Measurements from ENCODE around the gene TUBB1.
A peak's percentile ranks its signal among the peaks of the same experiment; 100 is the strongest.

TUBB1 gene

DNA sequence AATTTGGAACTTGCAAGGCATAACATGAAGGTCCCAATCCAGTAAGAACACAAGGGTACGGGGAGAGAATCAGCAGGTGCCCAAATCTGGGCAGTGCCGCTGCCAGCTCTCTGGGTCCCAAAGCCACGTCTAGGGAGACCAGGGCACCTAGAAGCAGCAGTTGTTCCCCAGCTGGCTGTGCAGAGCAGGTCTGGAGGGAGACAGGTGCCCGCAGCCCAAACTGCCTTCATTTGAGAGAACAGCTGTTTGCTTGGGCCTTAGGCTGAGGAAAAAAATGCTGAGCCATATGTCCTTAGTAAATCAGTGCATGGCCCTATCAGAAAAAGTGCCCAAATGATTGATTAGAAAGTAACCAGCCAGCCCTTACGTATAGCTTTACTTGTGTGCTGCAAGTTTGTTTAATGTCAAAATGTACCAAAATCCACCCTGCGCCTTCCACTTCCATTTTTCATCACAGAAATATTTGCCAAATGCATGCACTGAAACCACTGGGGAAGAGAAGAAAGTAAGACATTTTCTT is 32.5 kb downstream of the TUBB1 start:
- TF ChIP-seq, protein P1, sequence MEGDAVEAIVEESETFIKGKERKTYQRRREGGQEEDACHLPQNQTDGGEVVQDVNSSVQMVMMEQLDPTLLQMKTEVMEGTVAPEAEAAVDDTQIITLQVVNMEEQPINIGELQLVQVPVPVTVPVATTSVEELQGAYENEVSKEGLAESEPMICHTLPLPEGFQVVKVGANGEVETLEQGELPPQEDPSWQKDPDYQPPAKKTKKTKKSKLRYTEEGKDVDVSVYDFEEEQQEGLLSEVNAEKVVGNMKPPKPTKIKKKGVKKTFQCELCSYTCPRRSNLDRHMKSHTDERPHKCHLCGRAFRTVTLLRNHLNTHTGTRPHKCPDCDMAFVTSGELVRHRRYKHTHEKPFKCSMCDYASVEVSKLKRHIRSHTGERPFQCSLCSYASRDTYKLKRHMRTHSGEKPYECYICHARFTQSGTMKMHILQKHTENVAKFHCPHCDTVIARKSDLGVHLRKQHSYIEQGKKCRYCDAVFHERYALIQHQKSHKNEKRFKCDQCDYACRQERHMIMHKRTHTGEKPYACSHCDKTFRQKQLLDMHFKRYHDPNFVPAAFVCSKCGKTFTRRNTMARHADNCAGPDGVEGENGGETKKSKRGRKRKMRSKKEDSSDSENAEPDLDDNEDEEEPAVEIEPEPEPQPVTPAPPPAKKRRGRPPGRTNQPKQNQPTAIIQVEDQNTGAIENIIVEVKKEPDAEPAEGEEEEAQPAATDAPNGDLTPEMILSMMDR (IDR thresholded peaks at IDR 0.05), result no peak

DNA sequence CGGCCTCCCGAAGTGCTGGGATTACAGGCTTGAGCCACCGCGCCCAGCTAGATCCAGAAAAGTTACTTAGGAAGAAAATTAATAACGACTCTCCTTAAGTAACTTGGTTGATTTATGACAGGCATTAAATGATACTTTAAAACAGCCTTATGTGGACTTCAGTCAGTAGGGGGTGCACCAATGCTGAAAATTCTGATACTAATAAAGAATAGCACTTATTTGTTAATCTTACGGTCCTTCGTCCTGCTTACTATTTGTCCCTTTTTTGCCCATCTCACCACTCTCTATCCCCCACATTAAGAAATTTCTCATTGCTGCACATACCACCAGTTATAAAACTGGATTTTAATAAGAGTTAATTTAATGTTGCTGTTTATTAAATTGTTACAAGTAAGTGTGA is 36.1 kb downstream of the TUBB1 start:
- Mint-ChIP-seq H3K36me3 (ENCODE audit: low read depth) (no peaks in the 10 kb centered on the region), H3K27ac (no peak overlapping the region), H3K27me3 (ENCODE audit: low read depth, poor library complexity) (peaks cover 18% of the 10 kb centered on the region), H3K4me1 (no peaks in the 10 kb centered on the region), H3K4me3 (no peak overlapping the region), H3K9me3 (peaks cover 5% of the 10 kb centered on the region)
- DNase-seq, result no peak
- TF ChIP-seq, protein P1 (IDR thresholded peaks at IDR 0.05), result no peak

More for the DNA sequence above, 32.5 kb downstream of the TUBB1 start:
- Mint-ChIP-seq H3K4me3 (no peak overlapping the region), H3K9me3 (peaks cover 5% of the 10 kb centered on the region), H3K4me1 (no peaks in the 10 kb centered on the region), H3K36me3 (ENCODE audit: low read depth) (no peaks in the 10 kb centered on the region), H3K27ac (no peak overlapping the region), H3K27me3 (ENCODE audit: low read depth, poor library complexity) (peaks cover 26% of the 10 kb centered on the region)
- DNase-seq, result no peak

DNA sequence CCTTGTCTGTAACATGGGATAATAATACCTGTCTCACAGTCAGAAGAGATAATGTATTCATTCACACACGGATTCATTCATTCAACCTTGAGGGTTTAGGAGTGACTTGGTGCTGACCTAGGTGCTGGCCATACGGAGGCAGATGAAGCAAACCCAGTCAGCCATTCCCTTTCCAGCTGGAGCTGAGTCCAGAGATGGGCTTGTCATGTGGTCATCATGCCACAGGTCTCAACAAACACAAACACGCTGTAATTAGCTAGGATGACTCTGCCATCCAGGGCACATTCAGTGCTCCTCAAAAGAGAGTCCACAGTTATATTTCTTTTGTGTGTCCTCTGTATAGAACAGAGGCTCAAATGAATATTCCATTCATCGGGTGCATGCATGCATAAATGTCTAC is 42.9 kb downstream of the TUBB1 start:
- Mint-ChIP-seq H3K4me1 (peaks cover 12% of the 10 kb centered on the region), H3K4me3 (no peak overlapping the region), H3K9me3 (no peaks in the 10 kb centered on the region), H3K27ac (no peak overlapping the region), H3K27me3 (ENCODE audit: low read depth, poor library complexity) (peaks cover 6% of the 10 kb centered on the region), H3K36me3 (ENCODE audit: low read depth) (no peaks in the 10 kb centered on the region)
- TF ChIP-seq, protein P1 (IDR thresholded peaks at IDR 0.05), result no peak
- no peak for DNase-seq

DNA sequence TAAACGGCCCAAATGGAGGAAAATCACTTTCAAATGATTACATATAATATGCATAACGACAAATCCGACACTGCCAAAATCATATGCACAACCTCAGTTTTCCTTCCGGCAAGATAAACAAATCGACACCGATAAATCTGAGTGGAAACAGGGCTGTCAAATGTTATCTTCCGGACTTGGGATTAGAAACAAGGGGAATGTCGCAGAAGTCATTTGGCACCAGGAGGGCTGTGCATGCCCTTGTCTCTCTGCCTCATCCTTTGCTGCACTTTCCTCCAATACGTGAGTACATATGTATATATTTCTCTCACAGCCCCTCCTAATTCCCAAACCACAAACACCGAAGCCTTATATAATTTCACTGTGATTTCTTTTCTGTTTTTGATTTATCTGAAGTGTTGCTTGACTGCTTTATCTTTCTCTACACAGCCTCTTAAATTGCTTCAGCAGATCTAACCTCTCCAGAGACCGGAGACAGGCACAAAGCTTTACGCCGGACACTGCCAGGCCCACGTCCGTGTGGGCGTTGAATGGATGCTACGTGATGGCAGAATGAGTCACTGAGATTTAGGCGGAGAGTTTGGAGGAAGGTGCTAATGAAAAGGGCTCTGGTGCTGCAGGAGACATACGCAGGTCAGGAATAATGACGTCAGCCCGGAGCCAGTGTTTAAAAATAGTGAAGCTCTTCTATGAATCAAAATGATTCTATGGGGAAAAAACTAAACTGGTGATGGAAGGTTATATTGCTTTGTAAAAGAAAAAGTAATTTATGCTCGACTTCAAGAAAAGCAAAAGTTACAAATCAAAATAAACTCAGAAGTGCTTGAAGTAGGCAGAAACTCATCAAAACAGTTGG is 44.4 kb downstream of the TUBB1 start:
- Mint-ChIP-seq H3K27me3 (ENCODE audit: low read depth, poor library complexity) (peaks cover 6% of the 10 kb centered on the region), H3K27ac (no peak overlapping the region), H3K36me3 (ENCODE audit: low read depth) (no peaks in the 10 kb centered on the region), H3K9me3 (no peaks in the 10 kb centered on the region), H3K4me1 (peaks cover 12% of the 10 kb centered on the region), H3K4me3 (peak overlapping the region; percentile 21)
- no peak for DNase-seq
- TF ChIP-seq, protein P1 (IDR thresholded peaks at IDR 0.05), result no peak

DNA sequence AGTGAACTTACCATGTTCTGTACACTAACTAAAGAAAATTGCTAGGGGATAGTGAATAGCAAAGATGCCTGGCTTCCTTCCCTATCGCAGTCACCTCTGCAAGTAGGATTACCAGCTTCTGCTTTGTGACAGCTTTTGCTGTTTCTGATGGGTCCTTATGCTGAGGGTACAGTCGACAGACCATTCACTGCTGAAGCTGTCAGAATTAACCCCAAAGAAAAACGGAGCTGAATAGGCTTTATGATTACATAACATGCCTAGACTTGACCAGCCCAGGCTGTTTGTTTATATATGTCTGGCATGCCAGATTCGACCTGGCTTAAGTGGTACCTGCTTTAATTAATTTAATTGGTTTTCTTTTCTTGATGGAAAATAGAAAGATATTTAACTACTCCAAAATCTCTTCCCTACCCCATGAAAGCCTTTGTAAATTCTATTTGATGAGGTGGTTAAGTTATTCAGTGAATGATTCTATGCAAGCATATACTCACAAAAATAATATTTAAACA is 45.0 kb downstream of the TUBB1 start:
- Mint-ChIP-seq H3K36me3 (ENCODE audit: low read depth) (no peaks in the 10 kb centered on the region), H3K4me3 (no peak overlapping the region), H3K27ac (no peak overlapping the region), H3K27me3 (ENCODE audit: low read depth, poor library complexity) (peaks cover 6% of the 10 kb centered on the region), H3K4me1 (peaks cover 12% of the 10 kb centered on the region), H3K9me3 (no peaks in the 10 kb centered on the region)
- DNase-seq, result no peak
- TF ChIP-seq, protein P1 (IDR thresholded peaks at IDR 0.05), result no peak
